GM23338 (cell line): ENCODE measurements around the gene RMDN3. TPM values are rescaled to one million over a fixed set of nuclear protein-coding genes. Genes with fewer than 3 reads are reported as not detected.

Source experiments
- ATAC-seq: fragments of 200-7000 bp; cut with Tn5 transposase; 3 replicates; pipeline ENCODE4 v1.9.1; 2020
- DNase-seq: peaks from one replicate; pipeline ENCODE4 v3.0.0-alpha.2; 2015; ENCODE audit warnings: low spot score
- H2AFZ ChIP-seq: fragments of 200-600 bp; sonication (generic); 2 replicates; pipeline ENCODE4 v1.8.0; 2016; ENCODE audit warnings: antibody characterized with exemption, mild to moderate bottlenecking, moderate library complexity
- H3F3A ChIP-seq: fragments of 200-600 bp; sonication (generic); replicated peaks from 2 replicates; pipeline ENCODE4 v1.8.0; 2017; ENCODE audit warnings: antibody characterized with exemption, mixed run types, low read depth
- H3K27ac ChIP-seq: fragments of 200-600 bp; sonication (generic); 2 replicates; pipeline ENCODE4 v1.6.1; 2016; ENCODE audit warnings: low read depth
- H3K27me3 ChIP-seq: fragments of 200-600 bp; sonication (generic); 2 replicates; pipeline ENCODE4 v1.8.0; 2016; ENCODE audit warnings: mild to moderate bottlenecking, mixed run types, moderate library complexity; ENCODE audit not compliant: insufficient read depth
- H3K36me3 ChIP-seq: fragments of 200-600 bp; sonication (generic); 2 replicates; pipeline ENCODE4 v1.8.0; 2016; ENCODE audit warnings: mild to moderate bottlenecking; ENCODE audit not compliant: insufficient read depth
- H3K4me1 ChIP-seq: fragments of 200-600 bp; sonication (generic); 2 replicates; pipeline ENCODE4 v1.8.0; 2016; ENCODE audit warnings: mild to moderate bottlenecking, moderate library complexity; ENCODE audit not compliant: insufficient read depth
- H3K4me2 ChIP-seq: fragments of 200-600 bp; sonication (generic); 2 replicates; pipeline ENCODE4 v1.7.1; 2017; ENCODE audit warnings: mixed run types
- H3K4me3 ChIP-seq: fragments of 200-600 bp; sonication (generic); 2 replicates; pipeline ENCODE4 v1.6.1; 2016; ENCODE audit warnings: mixed run types
- H3K79me2 ChIP-seq: fragments of 200-600 bp; sonication (generic); replicated peaks from 2 replicates; pipeline ENCODE4 v1.8.0; 2017; ENCODE audit warnings: mild to moderate bottlenecking; ENCODE audit not compliant: insufficient read depth
- H3K9me2 ChIP-seq: fragments of 200-600 bp; sonication (generic); 2 replicates; pipeline ENCODE4 v1.8.0; 2017; ENCODE audit not compliant: insufficient read depth
- H4K20me1 ChIP-seq: fragments of 200-600 bp; sonication (generic); replicated peaks from 2 replicates; pipeline ENCODE4 v1.8.0; 2017; ENCODE audit warnings: mild to moderate bottlenecking; ENCODE audit not compliant: insufficient read depth
- H3K27ac Mint-ChIP-seq: 2 replicates; pipeline ENCODE4 v1.8.0; 2020; ENCODE audit warnings: inconsistent platforms, mild to moderate bottlenecking, moderate library complexity, mixed read lengths
- H3K27me3 Mint-ChIP-seq: 3 replicates; pipeline ENCODE4 v1.8.0; 2022; ENCODE audit warnings: low read depth, mild to moderate bottlenecking, moderate library complexity, mixed read lengths, inconsistent platforms; ENCODE audit not compliant: insufficient read depth, poor library complexity
- H3K36me3 Mint-ChIP-seq: 3 replicates; pipeline ENCODE4 v1.8.0; 2021; ENCODE audit warnings: low read depth, mild to moderate bottlenecking, inconsistent platforms, moderate library complexity, mixed read lengths
- H3K4me1 Mint-ChIP-seq: 3 replicates; pipeline ENCODE4 v1.8.0; 2020; ENCODE audit warnings: mild to moderate bottlenecking, inconsistent platforms, mixed read lengths
- H3K4me3 Mint-ChIP-seq: 3 replicates; pipeline ENCODE4 v1.8.0; 2021; ENCODE audit warnings: moderate library complexity, mild to moderate bottlenecking, inconsistent platforms, mixed read lengths
- H3K9me3 Mint-ChIP-seq: 3 replicates; pipeline ENCODE4 v1.8.0; 2020; ENCODE audit warnings: moderate library complexity, mild to moderate bottlenecking, inconsistent platforms, mixed read lengths
- CREB1 ChIP-seq: fragments of 250-450 bp; sonication (Bioruptor Pico); IDR thresholded peaks from 2 replicates; pipeline ENCODE4 v1.5.0; 2020; ENCODE audit warnings: low read depth, mild to moderate bottlenecking, moderate library complexity
- CTCF ChIP-seq, 2 experiments: fragments of 200-600 bp in 1 of 2; sonication (generic) in 1 of 2; conservative IDR thresholded peaks; 2 replicates each; pipeline versions ENCODE4 v1.5.1 to v1.6.1; 2016 to 2017; ENCODE audit warnings: antibody characterized with exemption in 2 of 2, low read depth in 2 of 2, mild to moderate bottlenecking in 2 of 2, moderate library complexity in 1 of 2
- ETS1 ChIP-seq: IDR thresholded peaks from 2 replicates; pipeline ENCODE4 v1.6.1; 2016; ENCODE audit warnings: antibody characterized with exemption
- EZH2 ChIP-seq: fragments of 200-600 bp; sonication (generic); IDR thresholded peaks from one replicate; pipeline ENCODE4 v1.8.0; 2017; ENCODE audit warnings: antibody characterized with exemption, mild to moderate bottlenecking, low read depth; ENCODE audit not compliant: unreplicated experiment
- EZH2phosphoT487 ChIP-seq: fragments of 200-600 bp; sonication (generic); IDR thresholded peaks from one replicate; pipeline ENCODE4 v1.8.1; 2018; ENCODE audit warnings: antibody characterized with exemption; ENCODE audit not compliant: unreplicated experiment
- JUNB ChIP-seq: IDR thresholded peaks from one replicate; pipeline ENCODE4 v1.6.1; 2016; ENCODE audit warnings: antibody characterized with exemption; ENCODE audit not compliant: unreplicated experiment
- NANOG ChIP-seq: IDR thresholded peaks from 2 replicates; pipeline ENCODE4 v1.6.1; 2016; ENCODE audit warnings: antibody characterized with exemption, borderline replicate concordance
- POLR2AphosphoS5 ChIP-seq: IDR thresholded peaks from 2 replicates; pipeline ENCODE4 v1.6.1; 2016; ENCODE audit warnings: antibody characterized with exemption, low read depth
- REST ChIP-seq: IDR thresholded peaks from one replicate; pipeline ENCODE4 v1.6.1; 2018; ENCODE audit warnings: antibody characterized with exemption; ENCODE audit not compliant: unreplicated experiment
- STAT1 ChIP-seq: IDR thresholded peaks from one replicate; pipeline ENCODE4 v1.6.1; 2016; ENCODE audit warnings: antibody characterized with exemption; ENCODE audit not compliant: unreplicated experiment
- ZNF114 ChIP-seq: fragments of 250-450 bp; sonication (Bioruptor Pico); IDR thresholded peaks from 2 replicates; pipeline ENCODE4 v1.5.0; 2020; ENCODE audit warnings: mild to moderate bottlenecking, moderate library complexity
- ZNF331 ChIP-seq: fragments of 250-450 bp; sonication (Bioruptor Pico); IDR thresholded peaks from 2 replicates; pipeline ENCODE4 v1.5.0; 2020; ENCODE audit warnings: low read depth, mild to moderate bottlenecking, moderate library complexity
- ZNF462 ChIP-seq: fragments of 250-450 bp; sonication (Bioruptor Pico); IDR thresholded peaks from 2 replicates; pipeline ENCODE4 v1.5.0; 2020; ENCODE audit warnings: mild to moderate bottlenecking, moderate library complexity
- polyA plus RNA-seq: library from polyadenylated mRNA; unstranded; fragments of >200 nt; fragmentation: Nextera tagmentation; extraction: Ambion mirVana; gene quantifications from 2 replicates; pipeline ENCODE4 v1.2.1, GENCODE V29; 2016
- total RNA-seq: library from RNA; depleted of rRNA; stranded (reverse); fragments of >200 nt; shearing (Covaris generic); gene quantifications from 2 replicates; pipeline ENCODE4 v1.2.3, GENCODE V29; 2014

RMDN3 gene
- total and polyA plus RNA-seq, 2 experiments from 2014 or later = 15.6 to 17.0 TPM

- Histone ChIP-seq H3K4me1 (no peaks in the 10 kb centered on the region), H3K4me2 (no peak overlapping the region), H3K36me3 (peaks cover 33% of the 10 kb centered on the region; the same call in 1 of the 2 replicates), H3K27ac (0 out of 2 replicates have a peak overlapping the region, but pooled peaks have one; percentile 7), H3K9me2 (no peaks in the 10 kb centered on the region), H4K20me1 (no peaks in the 10 kb centered on the region; the same call in 1 of the 2 replicates), H2AFZ (no peak overlapping the region), H3F3A (no peaks in the 10 kb centered on the region), H3K27me3 (no peaks in the 10 kb centered on the region), H3K4me3 (no peak overlapping the region), H3K79me2 (no peaks in the 10 kb centered on the region)
- DNase-seq (no peak), ATAC-seq (no peak)
- H3K4me1 Mint-ChIP-seq = no peaks in the 10 kb centered on the region
- no peak overlapping the region for H3K4me3 Mint-ChIP-seq
- H3K27ac Mint-ChIP-seq = no peak overlapping the region
- no peaks in the 10 kb centered on the region for H3K9me3 Mint-ChIP-seq
- TF ChIP-seq ETS1 = no peak
- no peak for TF ChIP-seq CTCF (conservative IDR thresholded peaks at IDR 0.05; ENCODE audit: low read depth in 2 of 2)
- no peak for TF ChIP-seq POLR2AphosphoS5
- no peak for TF ChIP-seq EZH2
- no peak for TF ChIP-seq NANOG
- TF ChIP-seq STAT1 = no peak
- TF ChIP-seq ZNF114 (CRISPR knock-in tag) = no peak
- TF ChIP-seq ZNF331 (CRISPR knock-in tag) = no peak
- TF ChIP-seq EZH2phosphoT487 = no peak
- no peak for TF ChIP-seq REST
- TF ChIP-seq CREB1 (CRISPR knock-in tag) = no peak
- no peak for TF ChIP-seq ZNF462 (CRISPR knock-in tag)
- TF ChIP-seq JUNB = no peak
- peaks cover 38% of the 10 kb centered on the region; the same call in 2 of the 3 replicates for H3K36me3 Mint-ChIP-seq
- H3K27me3 Mint-ChIP-seq = peaks cover under 1% of the 10 kb centered on the region
These were observed 33.4 kb downstream of the RMDN3 start for GRCh38 chr15:40721701-40722100.
